RCC 7860 (cell line): ENCODE data around the gene ZNF783.
"Not testable (repeated sequence)": the region's sequence is repeated elsewhere in the genome, so short reads cannot be mapped to it uniquely, and the experiment has no call there.

Experiments used
- DNase-seq: peaks from one replicate; pipeline ENCODE4 v3.0.0-alpha.2; 2015; ENCODE audit warnings: low spot score
- FAIRE-seq: peaks from 2 replicates; lab custom pipeline; 2012; peaks lifted over from hg19 to GRCh38; lab: Jason Lieb, UNC

ZNF783 gene

DNA sequence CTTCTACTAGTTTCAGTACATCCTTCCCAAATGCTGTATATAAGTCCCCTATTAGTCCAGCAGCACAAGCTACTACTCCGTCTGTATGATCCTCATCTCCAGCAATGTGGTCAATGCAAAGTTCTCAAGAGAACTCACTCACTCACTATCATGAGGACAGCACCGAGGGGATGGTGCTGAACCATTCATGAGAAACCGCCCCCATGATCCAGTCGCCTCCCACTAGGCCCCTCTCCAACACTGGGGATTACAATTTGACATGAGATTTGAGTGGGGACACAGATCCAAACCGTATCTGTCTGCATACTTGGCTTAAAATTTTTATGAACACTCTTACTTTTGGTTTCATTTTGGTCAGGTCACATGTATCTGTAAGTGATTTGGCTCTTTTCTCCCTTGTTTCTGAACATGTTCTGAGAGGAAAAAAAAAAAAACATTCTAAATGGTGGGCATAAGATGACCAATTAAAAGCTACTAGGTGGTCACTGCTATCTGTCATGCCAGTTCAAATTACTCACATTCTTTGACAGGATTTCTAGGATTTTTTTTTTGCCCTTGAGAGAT lies 60.1 kb downstream of the ZNF783 start:
- FAIRE-seq (no peak), DNase-seq (no peak)

DNA sequence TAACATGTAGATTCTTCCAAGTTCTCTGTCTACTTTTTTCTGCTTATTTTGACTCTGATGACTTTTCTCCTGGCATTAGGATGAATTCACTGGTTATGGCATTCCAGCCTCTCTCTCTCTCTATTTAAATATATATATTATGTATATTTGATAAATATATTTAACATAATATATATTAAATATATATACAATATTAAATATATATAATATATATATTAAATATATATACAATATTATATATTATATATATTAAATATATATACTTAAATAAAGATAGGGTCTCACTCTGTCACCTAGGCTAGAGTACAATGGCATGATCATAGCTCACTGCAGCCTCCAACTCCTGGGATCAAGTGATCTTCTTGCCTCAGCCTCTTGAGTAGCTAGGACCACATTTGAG lies 60.7 kb downstream of the ZNF783 start:
- FAIRE-seq (peak; percentile 61), DNase-seq (no peak)

DNA sequence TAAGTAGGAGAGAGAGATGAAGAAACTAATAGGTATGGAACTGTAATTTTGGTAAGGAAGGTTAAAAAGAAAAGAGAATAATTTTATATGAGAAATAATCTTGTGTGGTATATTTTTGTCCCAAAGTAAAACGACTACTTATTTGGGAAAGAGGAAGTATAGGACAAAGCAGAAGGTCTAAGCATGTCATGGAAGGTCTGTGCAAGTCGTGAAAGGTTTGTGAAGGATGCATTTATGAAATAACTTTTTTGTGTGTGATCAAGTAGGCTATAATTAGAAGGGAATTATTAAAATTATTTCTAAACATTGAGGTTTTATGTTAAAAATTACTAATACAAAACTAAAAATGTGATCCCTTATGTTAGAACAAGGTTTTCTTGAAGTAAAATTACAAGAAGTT lies 63.3 kb downstream of the ZNF783 start:
- DNase-seq, result no peak
- peak; percentile 30 for FAIRE-seq

DNA sequence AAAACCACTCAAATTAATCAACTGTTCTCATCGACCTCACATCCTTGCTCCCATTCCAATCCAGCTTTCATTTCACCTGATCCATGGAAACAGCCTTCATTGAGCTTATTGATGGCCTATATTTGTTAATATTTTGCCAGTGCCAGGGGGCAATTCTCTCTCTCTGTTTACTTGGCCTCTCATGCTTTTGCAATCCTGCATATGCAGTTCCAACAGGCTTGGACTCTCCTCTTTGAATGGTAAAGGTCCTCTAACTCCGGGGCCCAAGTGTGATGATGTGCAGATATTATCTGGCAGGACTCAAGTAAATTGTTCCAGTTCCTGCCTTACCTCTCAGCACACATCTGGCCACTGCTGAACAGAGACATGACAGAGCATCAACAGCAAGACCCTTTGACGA lies 67.3 kb downstream of the ZNF783 start:
- DNase-seq (no peak), FAIRE-seq (no peak)

DNA sequence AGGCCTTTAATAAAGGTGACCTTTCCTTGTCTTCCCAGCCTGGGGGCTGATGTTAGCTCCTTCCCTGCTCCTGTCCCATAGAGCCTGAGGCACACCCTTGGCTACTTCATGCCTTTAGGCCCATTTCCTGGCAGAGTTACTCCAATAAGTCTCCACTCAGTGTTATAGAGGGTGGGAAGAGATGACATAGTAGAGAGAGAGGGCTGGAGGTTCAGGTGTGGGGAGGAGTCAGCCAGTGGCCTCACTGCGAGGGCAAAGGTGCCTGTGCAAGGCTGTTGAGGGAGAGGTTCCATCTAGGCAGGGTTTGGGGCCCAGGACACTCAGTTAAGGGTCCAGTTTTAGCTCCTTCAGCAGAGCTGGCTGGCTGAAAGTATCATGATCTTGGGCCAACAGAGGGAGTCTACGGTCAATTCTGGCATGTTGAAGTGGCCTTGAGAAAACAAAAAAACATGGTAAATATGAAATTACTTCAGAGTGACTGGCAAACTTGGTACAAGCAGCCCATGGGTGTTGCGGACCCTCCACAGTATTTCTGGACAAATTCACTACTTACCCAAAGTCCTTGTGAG lies 67.9 kb downstream of the ZNF783 start:
- FAIRE-seq, result no peak

DNA sequence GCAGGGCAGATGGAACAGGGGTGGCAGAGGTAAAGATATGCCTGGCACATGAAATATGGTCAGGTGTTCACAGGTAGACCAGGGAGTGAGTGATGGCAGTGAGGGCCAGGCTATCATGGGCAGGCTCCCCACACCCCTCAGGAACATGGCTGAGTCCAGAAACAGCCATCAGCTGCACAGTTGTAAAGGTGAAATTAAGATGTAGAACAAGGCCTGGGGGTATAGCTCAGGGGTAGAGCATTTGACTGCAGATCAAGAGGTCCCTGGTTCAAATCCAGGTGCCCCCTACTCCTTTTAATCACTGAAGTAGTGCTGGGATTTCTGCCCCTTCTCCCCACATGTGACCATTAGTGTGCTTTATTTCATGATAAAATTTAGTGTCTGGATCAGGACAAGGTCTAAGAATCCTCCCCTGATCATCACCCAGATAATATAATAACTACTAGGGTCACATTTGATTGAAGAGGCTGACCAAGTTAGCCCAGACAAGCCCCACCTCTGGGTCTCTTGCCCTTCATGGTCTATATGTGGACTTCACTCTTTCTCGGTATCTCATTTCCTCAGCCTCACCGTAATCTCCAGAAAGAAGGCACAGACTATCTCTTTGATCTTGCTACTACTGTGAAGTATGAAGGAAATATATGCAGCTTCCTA lies 69.0 kb downstream of the ZNF783 start:
- DNase-seq (no peak), FAIRE-seq (no peak)

More for the DNA sequence above, 67.9 kb downstream of the ZNF783 start:
- no peak for DNase-seq

DNA sequence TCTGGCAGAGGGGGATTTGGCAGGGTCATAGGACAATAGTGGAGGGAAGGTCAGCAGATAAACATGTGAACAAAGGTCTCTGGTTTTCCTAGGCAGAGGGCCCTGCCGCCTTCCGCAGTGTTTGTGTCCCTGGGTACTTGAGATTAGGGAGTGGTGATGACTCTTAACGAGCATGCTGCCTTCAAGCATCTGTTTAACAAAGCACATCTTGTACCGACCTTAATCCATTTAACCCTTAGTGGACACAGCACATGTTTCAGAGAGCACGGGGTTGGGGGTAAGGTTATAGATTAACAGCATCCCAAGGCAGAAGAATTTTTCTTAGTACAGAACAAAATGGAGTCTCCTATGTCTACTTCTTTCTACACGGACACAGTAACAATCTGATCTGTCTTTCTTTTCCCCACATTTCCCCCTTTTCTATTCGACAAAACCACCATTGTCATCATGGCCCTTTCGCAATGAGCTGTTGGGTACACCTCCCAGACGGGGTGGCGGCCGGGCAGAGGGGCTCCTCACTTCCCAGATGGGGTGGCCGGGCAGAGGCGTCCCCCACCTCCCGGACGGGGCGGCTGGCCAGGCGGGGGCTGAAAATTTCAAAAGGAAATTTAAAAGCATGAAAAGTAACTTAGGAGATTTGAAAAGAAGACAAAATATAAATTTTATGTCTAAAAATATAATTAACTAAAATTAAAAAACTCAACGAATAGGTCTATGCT lies 70.8 kb downstream of the ZNF783 start:
- DNase-seq, FAIRE-seq: not testable (repeated sequence)

DNA sequence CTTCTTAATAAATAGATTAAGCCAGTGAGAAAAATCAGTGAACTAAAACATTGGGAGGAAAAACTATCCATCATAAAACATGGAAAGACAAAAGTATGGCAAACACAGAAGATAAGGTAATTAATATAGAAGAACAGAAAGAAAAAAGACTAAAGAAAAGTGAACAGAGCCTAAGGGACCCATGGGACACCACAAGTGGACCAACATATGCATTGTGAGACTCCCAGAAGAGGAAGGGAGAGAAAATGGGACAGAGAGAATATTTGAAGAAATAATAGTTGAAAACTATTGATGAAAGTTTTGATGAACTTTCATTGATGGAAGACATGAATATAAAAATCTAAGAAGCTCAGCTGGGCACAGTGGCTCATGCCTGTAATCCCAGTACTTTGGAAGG lies 71.3 kb downstream of the ZNF783 start:
- DNase-seq (no peak), FAIRE-seq (no peak)

DNA sequence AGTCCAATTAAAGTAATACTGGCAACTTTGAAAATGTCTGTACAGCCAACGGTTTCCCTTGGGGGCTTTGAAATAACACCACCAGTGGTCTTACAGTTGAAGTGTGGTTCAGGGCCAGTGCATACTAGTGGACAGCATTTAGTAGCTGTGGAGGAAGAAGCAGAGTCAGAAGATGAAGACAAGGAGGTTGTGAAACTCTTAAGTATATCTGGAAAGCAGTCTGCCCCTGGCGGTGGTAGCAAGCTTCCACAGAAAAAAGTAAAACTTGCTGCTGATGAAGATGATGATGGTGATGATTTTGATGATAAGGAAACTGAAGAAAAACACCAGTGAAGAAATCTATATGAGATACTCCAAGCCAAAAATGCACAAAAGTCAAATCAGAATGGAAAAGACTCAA lies 72.2 kb downstream of the ZNF783 start:
- DNase-seq, result no peak
- FAIRE-seq, result no peak
